Nephron progenitor cell (in vitro differentiated cells): ENCODE data around the gene PTRHD1.

Experiments used
- DNase-seq: peaks from one replicate; pipeline ENCODE4 v3.0.0; 2021
- H3K27ac Mint-ChIP-seq: 2 replicates; pipeline ENCODE4 v1.8.0; 2021; ENCODE audit warnings: mild to moderate bottlenecking, moderate library complexity, mixed read lengths
- H3K27me3 Mint-ChIP-seq: 2 replicates; pipeline ENCODE4 v1.8.0; 2021; ENCODE audit warnings: mild to moderate bottlenecking, low read depth, mixed read lengths; ENCODE audit not compliant: poor library complexity
- H3K36me3 Mint-ChIP-seq: 2 replicates; pipeline ENCODE4 v1.8.0; 2021; ENCODE audit warnings: low read depth, mixed read lengths
- H3K4me1 Mint-ChIP-seq: 2 replicates; pipeline ENCODE4 v1.8.0; 2021; ENCODE audit warnings: mixed read lengths
- H3K4me3 Mint-ChIP-seq: 2 replicates; pipeline ENCODE4 v1.8.0; 2021; ENCODE audit warnings: mild to moderate bottlenecking, moderate library complexity, mixed read lengths
- H3K9me3 Mint-ChIP-seq: 2 replicates; pipeline ENCODE4 v1.8.0; 2021; ENCODE audit warnings: mild to moderate bottlenecking, moderate library complexity, mixed read lengths
- TF ChIP-seq, protein P1 (sequence below): fragments of 200-600 bp; sonication (generic); IDR thresholded peaks from 2 replicates; pipeline ENCODE4 v1.5.0; 2021; ENCODE audit warnings: antibody characterized with exemption

The PTRHD1 gene, protein sequence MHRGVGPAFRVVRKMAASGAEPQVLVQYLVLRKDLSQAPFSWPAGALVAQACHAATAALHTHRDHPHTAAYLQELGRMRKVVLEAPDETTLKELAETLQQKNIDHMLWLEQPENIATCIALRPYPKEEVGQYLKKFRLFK

DNA sequence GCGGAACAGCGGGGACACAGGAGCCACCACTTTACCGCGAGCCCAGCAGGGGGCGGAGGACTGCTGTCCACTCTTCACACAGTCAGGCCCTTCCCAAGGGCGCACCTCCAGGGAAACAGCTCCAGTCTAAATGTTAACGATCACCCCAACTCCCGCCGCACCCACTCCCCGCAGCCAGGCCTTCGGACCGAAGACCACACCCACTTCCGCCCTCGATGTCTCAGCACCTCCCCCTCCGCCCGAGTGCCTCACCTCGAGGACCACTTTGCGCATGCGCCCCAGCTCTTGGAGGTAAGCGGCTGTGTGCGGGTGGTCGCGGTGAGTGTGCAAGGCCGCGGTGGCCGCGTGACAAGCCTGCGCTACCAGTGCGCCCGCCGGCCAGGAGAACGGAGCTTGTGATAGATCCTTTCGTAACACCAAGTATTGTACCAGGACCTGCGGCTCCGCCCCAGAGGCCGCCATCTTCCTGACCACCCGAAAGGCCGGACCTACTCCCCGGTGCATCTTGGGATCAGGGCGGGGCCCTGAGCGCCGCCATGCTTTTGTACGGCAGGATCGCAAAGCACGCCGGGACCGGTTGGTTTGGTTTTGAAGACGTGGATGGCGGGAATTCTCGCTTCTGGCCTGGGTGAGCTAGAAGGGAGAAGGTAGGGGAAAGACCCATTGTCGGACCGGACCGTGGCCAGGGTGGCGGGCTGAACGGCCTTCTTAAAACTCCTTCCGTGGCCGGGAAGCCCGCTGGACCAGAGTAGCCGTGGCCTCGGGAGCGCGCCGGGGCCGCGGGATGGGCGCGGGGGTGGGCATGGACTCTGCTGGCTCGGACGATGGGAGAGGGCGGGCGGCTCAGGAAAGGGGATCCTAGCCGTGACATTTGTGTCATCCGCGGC lies at the start of gene PTRHD1, which contains the start of gene CENPO:
TSS of gene PTRHD1 (minus strand) at position 518 of the 887 bp plus-strand sequence. CDS start at position 504, 14 bp downstream.
TSS of gene CENPO (plus strand) at position 552 of the 887 bp plus-strand sequence. CDS start 495 bp downstream, outside the sequence.
- H3K27me3 Mint-ChIP-seq = peaks cover 3% of the 10 kb centered on the region
- peaks cover 53% of the 10 kb centered on the region for H3K36me3 Mint-ChIP-seq
- peak; percentile 95 for DNase-seq
- TF ChIP-seq, protein P1, sequence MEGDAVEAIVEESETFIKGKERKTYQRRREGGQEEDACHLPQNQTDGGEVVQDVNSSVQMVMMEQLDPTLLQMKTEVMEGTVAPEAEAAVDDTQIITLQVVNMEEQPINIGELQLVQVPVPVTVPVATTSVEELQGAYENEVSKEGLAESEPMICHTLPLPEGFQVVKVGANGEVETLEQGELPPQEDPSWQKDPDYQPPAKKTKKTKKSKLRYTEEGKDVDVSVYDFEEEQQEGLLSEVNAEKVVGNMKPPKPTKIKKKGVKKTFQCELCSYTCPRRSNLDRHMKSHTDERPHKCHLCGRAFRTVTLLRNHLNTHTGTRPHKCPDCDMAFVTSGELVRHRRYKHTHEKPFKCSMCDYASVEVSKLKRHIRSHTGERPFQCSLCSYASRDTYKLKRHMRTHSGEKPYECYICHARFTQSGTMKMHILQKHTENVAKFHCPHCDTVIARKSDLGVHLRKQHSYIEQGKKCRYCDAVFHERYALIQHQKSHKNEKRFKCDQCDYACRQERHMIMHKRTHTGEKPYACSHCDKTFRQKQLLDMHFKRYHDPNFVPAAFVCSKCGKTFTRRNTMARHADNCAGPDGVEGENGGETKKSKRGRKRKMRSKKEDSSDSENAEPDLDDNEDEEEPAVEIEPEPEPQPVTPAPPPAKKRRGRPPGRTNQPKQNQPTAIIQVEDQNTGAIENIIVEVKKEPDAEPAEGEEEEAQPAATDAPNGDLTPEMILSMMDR = peak; percentile 69
- peak within 1 kb of the TSS; percentile 98 for H3K4me3 Mint-ChIP-seq
- H3K4me1 Mint-ChIP-seq = peaks cover 53% of the 10 kb centered on the region
- H3K27ac Mint-ChIP-seq = peak within 1 kb of the TSS; percentile 100
- H3K9me3 Mint-ChIP-seq = peaks cover 17% of the 10 kb centered on the region

DNA sequence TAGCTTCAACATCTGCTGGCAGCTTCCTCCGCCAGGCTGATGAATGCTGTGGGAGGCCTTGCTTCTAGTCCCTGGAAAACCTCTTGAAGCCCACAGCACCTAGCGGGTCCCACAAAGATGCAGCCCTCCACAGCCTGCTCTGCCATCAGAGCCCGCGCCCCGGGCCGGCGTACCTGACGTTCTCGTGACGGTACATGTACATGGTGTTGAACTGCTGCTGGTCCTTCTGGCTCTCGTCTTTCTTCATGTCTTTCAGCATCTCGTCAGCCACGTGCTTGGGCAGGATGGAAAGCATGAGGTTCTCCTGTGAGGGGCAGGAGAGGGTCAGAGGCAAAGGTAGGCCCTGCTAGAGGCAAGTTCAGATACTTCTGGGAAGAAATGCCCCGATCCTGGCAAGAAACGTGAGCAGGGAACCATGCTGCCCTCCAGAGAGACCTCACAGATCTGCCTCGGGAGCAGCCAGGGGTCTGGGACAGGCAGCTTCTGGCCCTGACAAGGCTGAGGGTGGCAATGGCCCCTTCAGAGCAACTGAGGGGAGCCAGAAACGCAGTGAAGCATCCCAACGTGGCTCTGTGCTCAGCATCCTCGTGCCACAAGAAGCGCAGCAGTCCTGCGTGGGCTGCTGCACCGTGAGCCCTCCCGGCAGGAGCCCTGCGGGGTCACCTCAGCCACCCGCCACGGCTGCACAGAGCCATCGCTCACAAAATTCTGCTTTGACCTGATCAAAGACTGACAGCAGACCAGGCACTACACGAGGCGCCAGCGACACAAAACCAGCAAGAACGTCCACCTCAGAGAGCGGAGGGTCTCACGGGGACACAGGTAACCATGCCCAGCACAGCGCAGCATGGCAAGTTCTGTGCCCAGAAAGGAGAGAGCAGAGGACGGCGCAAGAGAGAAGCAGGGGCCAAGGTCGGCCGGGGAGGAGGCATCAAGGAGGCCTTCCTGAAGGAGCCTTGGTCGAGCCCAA lies 49.2 kb upstream of the PTRHD1 start:
- Mint-ChIP-seq H3K4me3 (no peak overlapping the region), H3K27ac (peak overlapping the region; percentile 25), H3K36me3 (peaks cover 35% of the 10 kb centered on the region), H3K4me1 (peaks cover 4% of the 10 kb centered on the region), H3K9me3 (peaks cover 24% of the 10 kb centered on the region), H3K27me3 (peaks cover 6% of the 10 kb centered on the region)
- TF ChIP-seq, protein P1 = no peak
- DNase-seq = no peak

DNA sequence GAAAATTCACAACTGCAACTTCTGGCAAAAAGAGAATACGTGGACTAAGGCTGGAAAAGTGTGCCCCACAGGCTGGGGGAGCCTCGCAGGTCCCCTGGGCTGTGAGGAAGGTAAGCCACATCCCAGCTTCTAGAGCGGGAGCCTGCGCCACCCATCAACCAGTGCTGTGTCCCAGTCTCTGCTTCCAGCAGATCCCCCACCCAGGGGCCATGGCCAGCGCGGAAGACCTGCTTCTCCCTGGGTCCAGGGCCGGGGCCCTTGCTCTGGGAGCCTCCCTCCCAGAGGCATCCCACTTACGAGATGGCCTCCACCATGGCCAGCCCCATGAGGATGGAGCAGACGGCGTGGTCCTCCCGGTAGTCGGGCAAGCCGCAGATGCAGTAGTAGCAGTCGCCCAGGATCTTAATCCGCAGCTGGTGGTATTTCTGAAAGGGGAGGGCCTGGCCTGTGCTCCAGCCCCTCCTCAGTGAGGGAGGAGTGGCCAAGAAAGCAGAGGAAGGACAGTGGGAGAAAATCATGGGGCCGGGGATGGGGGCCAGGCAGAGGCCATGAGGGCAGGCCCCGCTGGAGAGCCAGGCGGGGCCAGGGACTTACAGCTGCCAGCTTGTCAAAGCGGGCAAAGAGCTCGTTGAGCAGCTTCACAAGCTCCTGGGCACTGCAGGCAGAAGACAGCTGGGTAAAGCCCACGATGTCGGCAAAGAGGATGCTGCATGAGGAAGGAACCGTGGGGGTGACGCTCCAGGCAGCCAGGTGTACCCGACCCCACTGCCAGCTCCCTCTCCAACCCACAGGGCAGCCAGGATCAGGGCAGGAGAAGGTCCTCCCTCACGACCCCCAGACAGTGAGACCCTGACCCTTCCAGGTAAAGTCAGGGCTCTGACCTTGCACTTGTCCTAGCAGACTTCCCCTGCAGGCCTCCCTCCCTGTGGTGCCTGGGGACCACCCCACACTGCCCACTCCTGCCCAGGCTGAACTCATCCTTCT lies 48.1 kb upstream of the PTRHD1 start:
- peaks cover 13% of the 10 kb centered on the region for H3K9me3 Mint-ChIP-seq
- H3K36me3 Mint-ChIP-seq = peaks cover 26% of the 10 kb centered on the region
- TF ChIP-seq, protein P1 = no peak
- DNase-seq = no peak
- peaks cover 6% of the 10 kb centered on the region for H3K27me3 Mint-ChIP-seq
- H3K27ac Mint-ChIP-seq = peak overlapping the region; percentile 64
- H3K4me1 Mint-ChIP-seq = peaks cover 5% of the 10 kb centered on the region
- no peak overlapping the region for H3K4me3 Mint-ChIP-seq

DNA sequence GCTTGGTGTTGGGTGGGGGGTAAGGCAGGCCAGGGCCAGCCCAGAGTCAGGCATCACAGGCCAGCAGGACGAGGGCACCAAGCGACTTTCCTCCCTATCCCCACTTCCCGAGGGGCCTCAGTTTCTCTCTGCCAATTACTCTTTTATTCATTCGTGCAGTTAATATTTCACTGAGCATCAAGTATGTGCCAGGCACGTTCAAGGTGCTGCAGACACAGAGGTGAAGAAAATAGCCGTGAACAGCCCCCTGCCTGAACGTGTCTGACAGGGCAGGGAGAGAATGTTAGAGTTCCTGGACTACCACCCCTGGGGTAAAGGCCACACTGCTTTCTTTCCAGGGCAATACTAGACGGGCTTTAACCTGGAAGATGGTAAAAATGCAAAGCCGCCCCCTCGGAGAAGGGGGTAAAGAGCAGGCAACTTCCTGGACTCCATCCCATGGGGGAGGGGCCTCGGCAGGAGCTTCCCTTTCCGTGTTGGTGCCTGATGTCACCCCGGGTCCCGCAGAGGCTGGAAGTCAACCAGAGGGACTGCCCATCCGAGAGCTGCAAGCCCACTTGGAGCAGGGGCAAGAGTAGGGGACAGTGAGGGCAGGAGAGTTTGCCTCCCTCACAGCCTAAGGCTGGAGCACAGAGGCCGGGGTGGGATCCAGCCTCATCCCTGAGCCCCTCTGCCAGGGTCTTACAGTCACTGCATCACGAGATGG lies 47.1 kb upstream of the PTRHD1 start:
- peaks cover 4% of the 10 kb centered on the region for H3K9me3 Mint-ChIP-seq
- H3K4me3 Mint-ChIP-seq = no peak overlapping the region
- peak overlapping the region; percentile 54 for H3K27ac Mint-ChIP-seq
- no peak for DNase-seq
- H3K27me3 Mint-ChIP-seq = peaks cover 6% of the 10 kb centered on the region
- H3K4me1 Mint-ChIP-seq = peaks cover 12% of the 10 kb centered on the region
- TF ChIP-seq, protein P1 = no peak
- peaks cover 26% of the 10 kb centered on the region for H3K36me3 Mint-ChIP-seq
